ENCODE results near the gene XRN2.

The XRN2 gene

GRCh38 chr20:21303872-21304586 lies 898 bp downstream of the XRN2 start:
- H3K36me3 ChIP-seq (ENCODE audit: insufficient read depth, low read depth, low read length), result peaks cover 6% of the 10 kb centered on the region; the same call in 1 of the 2 replicates
- H3K27me3 ChIP-seq (ENCODE audit: insufficient read depth, low read length), result no peaks in the 10 kb centered on the region
- peak overlapping the region; percentile 53 for H3K27ac ChIP-seq (ENCODE audit: low read length)
- peak overlapping the region; percentile 89 for H3K9ac ChIP-seq (ENCODE audit: low read depth, low read length)
- H3K4me1 ChIP-seq (ENCODE audit: insufficient read depth, low read length), result peaks cover 11% of the 10 kb centered on the region; the same call in 1 of the 2 replicates
- H3K4me3 ChIP-seq (ENCODE audit: low read length), result peak overlapping the region; percentile 86
- H3K9me3 ChIP-seq (ENCODE audit: insufficient read depth, low read depth, low read length), result no peaks in the 10 kb centered on the region

GRCh38 chr20:21308340-21308739 lies 5.2 kb downstream of the XRN2 start:
- Histone ChIP-seq H3K27ac (ENCODE audit: low read length) (no peak overlapping the region), H3K9me3 (ENCODE audit: insufficient read depth, low read depth, low read length) (no peaks in the 10 kb centered on the region), H3K36me3 (ENCODE audit: insufficient read depth, low read depth, low read length) (peaks cover 19% of the 10 kb centered on the region; the same call in 1 of the 2 replicates), H3K9ac (ENCODE audit: low read depth, low read length) (no peak overlapping the region; the same call in 1 of the 2 replicates), H3K4me1 (ENCODE audit: insufficient read depth, low read length) (peaks cover 21% of the 10 kb centered on the region; the same call in 1 of the 2 replicates), H3K27me3 (ENCODE audit: insufficient read depth, low read length) (no peaks in the 10 kb centered on the region), H3K4me3 (ENCODE audit: low read length) (no peak overlapping the region)

DNA sequence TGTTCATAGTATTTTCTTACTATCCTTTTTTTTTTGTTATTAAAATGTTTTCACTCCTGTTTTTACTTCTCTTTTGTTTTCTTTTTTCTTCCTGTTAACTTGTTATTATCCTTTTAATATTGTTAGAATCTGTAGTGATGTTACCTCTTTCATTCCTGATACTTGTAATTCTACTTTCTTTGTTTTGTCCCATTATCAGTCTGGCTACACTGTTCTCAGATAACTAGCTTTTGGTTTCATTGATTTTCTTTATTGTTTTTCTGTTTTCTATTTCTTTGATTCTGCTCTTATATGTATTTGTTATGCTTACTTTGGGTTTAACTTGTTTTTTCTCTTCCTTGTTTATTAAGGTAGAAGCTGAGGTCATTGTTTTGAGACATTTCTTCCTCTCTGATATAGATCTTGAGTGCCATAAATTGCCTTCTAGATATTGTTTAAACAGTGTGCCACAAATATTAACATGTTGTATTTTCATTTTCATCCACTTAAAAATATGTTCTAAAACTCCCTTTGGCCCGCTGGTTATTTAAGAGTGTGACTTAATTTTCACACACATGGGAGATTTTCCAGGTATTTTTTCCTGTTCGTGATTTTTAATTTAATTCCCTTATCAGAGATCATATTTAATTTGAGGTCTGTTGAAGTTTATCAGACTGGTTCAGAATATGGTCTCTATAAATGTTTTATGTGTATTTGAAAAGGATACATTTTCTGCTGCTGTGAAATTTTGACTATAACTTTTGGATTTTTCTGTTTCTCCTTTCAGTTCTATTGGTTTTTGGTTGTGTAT lies 6.7 kb downstream of the XRN2 start:
- Histone ChIP-seq H3K27ac (ENCODE audit: low read length) (no peak overlapping the region), H3K27me3 (ENCODE audit: insufficient read depth, low read length) (no peaks in the 10 kb centered on the region), H3K9me3 (ENCODE audit: insufficient read depth, low read depth, low read length) (no peaks in the 10 kb centered on the region), H3K9ac (ENCODE audit: low read depth, low read length) (no peak overlapping the region; the same call in 1 of the 2 replicates), H3K36me3 (ENCODE audit: insufficient read depth, low read depth, low read length) (peaks cover 18% of the 10 kb centered on the region; the same call in 1 of the 2 replicates), H3K4me3 (ENCODE audit: low read length) (no peak overlapping the region), H3K4me1 (ENCODE audit: insufficient read depth, low read length) (peaks cover 15% of the 10 kb centered on the region; the same call in 1 of the 2 replicates)

DNA sequence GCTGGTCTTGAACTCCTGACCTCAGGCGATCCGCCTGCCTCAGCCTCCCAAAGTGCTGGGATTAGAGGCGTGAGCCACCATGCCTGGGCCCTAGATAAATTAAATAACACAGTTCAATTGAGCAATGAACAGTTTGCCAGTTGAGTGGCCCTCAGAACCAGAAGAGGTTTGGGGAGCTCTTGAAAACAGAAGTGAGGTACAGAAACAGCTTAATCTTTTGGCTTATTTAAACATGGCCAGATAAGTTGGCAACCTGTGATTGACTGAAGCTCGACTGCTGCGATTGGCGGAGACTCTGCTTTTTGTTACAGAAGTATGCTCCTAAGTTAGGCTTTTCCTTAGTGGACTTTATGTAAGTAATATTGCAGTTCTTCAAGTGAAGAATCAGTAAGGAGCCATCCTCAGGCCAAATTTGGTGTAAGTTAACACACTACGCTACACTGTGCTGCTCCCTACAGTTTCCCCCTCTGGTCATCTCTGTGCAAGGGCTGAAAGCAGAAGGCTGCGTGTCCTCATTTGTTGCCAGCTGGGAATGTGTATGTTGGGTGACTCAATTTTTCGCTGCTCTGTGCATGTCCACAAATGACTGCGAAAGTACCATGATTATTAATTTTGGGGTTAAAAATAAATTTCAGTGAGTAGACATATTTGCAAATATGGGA lies 9.8 kb downstream of the XRN2 start:
- H3K27ac ChIP-seq (ENCODE audit: low read length), result no peak overlapping the region
- no peak overlapping the region for H3K4me3 ChIP-seq (ENCODE audit: low read length)
- H3K36me3 ChIP-seq (ENCODE audit: insufficient read depth, low read depth, low read length), result peaks cover 13% of the 10 kb centered on the region; the same call in 1 of the 2 replicates
- H3K27me3 ChIP-seq (ENCODE audit: insufficient read depth, low read length), result no peaks in the 10 kb centered on the region
- H3K9ac ChIP-seq (ENCODE audit: low read depth, low read length), result no peak overlapping the region
- H3K9me3 ChIP-seq (ENCODE audit: insufficient read depth, low read depth, low read length), result no peaks in the 10 kb centered on the region
- H3K4me1 ChIP-seq (ENCODE audit: insufficient read depth, low read length), result peaks cover 15% of the 10 kb centered on the region; the same call in 1 of the 2 replicates

- H3K36me3 ChIP-seq (ENCODE audit: insufficient read depth, low read depth, low read length), result peaks cover 11% of the 10 kb centered on the region; the same call in 1 of the 2 replicates
- H3K9me3 ChIP-seq (ENCODE audit: insufficient read depth, low read depth, low read length), result no peaks in the 10 kb centered on the region
- H3K27me3 ChIP-seq (ENCODE audit: insufficient read depth, low read length), result no peaks in the 10 kb centered on the region
- H3K27ac ChIP-seq (ENCODE audit: low read length), result no peak overlapping the region
- H3K4me3 ChIP-seq (ENCODE audit: low read length), result no peak overlapping the region
- peaks cover under 1% of the 10 kb centered on the region; the same call in 1 of the 2 replicates for H3K4me1 ChIP-seq (ENCODE audit: insufficient read depth, low read length)
- no peak overlapping the region for H3K9ac ChIP-seq (ENCODE audit: low read depth, low read length)
Measured at GRCh38 chr20:21315138-21315537, 12.0 kb downstream of the XRN2 start.

DNA sequence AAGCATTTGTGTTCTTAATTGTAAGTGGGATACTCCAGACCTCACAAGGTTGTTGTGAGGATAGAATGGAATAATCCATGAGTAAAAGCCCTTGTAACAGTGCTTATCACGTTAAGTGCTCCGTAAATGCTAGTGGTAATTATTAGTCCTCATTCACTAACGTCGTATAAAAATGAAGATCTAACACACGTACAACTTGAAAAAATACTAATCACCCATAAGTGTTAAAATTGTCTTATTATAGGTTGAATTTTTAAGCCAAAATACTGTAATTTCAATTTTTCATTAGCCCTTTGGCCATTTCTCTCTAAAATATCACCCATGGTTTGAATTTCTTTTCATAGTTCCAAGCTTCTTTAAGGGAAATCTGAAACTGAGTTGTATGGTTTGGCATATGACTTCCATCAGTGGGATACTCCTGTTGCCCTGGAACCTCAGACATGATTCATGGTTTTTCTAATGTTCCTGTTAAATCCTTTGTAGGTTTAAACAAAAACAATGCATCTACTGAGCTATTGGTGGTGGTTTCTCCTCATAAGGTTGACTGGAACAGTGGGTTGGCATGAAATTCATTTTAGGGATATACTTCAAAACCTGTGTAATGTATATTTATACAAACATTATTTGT lies 19.1 kb downstream of the XRN2 start:
- Histone ChIP-seq H3K4me3 (ENCODE audit: low read length) (no peak overlapping the region), H3K4me1 (ENCODE audit: insufficient read depth, low read length) (peaks cover 23% of the 10 kb centered on the region), H3K27me3 (ENCODE audit: insufficient read depth, low read length) (no peaks in the 10 kb centered on the region), H3K9me3 (ENCODE audit: insufficient read depth, low read depth, low read length) (no peaks in the 10 kb centered on the region), H3K36me3 (ENCODE audit: insufficient read depth, low read depth, low read length) (peaks cover 12% of the 10 kb centered on the region; the same call in 1 of the 2 replicates), H3K9ac (ENCODE audit: low read depth, low read length) (no peak overlapping the region), H3K27ac (ENCODE audit: low read length) (no peak overlapping the region)

DNA sequence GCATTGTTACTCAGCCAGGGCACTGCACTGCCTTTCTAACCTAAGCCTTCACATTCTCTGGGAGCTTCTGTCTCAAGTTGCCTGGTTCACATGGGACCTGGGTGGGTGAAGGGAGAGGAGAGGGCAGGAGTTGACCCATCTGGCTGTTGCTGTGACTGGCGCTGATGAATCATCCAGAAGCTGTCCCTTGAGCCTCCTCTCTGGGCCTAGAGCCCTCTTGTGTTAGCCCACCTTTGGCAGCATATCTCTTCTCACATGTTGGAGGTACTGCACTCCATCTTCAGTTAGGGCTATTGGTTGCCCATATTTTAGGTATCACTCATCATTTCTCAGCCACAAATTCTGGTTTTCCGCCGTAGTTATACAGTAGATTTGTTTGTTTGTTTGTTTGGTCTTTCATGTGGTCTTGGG lies 19.8 kb downstream of the XRN2 start:
- H3K27ac ChIP-seq (ENCODE audit: low read length), result no peak overlapping the region

DNA sequence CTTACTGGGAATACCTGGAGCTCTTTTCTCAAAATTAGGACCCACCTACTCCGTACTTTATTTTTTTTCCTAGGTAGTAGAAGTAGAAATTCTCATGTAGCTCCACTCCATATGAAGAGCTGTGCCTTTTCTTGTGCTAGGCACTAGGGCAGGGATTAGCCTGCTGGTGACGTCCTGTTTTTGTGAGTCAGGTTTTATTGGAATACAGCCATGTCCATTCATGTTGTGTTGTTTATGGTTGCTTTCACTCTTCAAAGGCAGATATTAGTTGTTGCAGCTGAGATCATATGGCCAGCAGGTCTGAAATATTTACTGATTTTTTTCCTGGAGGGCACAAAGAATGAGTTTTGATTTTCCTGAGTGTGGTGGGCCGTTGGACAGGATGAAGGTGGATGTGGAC lies 20.5 kb downstream of the XRN2 start:
- H3K27ac ChIP-seq (ENCODE audit: low read length), result no peak overlapping the region

More for the DNA sequence above, 19.8 kb downstream of the XRN2 start:
- no peak overlapping the region for H3K9ac ChIP-seq (ENCODE audit: low read depth, low read length)
- H3K36me3 ChIP-seq (ENCODE audit: insufficient read depth, low read depth, low read length), result peaks cover 19% of the 10 kb centered on the region
- H3K4me3 ChIP-seq (ENCODE audit: low read length), result no peak overlapping the region
- peaks cover 23% of the 10 kb centered on the region for H3K4me1 ChIP-seq (ENCODE audit: insufficient read depth, low read length)
- H3K27me3 ChIP-seq (ENCODE audit: insufficient read depth, low read length), result no peaks in the 10 kb centered on the region
- H3K9me3 ChIP-seq (ENCODE audit: insufficient read depth, low read depth, low read length), result no peaks in the 10 kb centered on the region

GRCh38 chr20:21324126-21324525 lies 21.0 kb downstream of the XRN2 start:
- Histone ChIP-seq H3K27ac (ENCODE audit: low read length) (no peak overlapping the region), H3K9ac (ENCODE audit: low read depth, low read length) (no peak overlapping the region), H3K4me1 (ENCODE audit: insufficient read depth, low read length) (peaks cover 23% of the 10 kb centered on the region), H3K36me3 (ENCODE audit: insufficient read depth, low read depth, low read length) (peaks cover 30% of the 10 kb centered on the region), H3K27me3 (ENCODE audit: insufficient read depth, low read length) (no peaks in the 10 kb centered on the region), H3K9me3 (ENCODE audit: insufficient read depth, low read depth, low read length) (no peaks in the 10 kb centered on the region), H3K4me3 (ENCODE audit: low read length) (no peak overlapping the region)

More for the DNA sequence above, 20.5 kb downstream of the XRN2 start:
- Histone ChIP-seq H3K36me3 (ENCODE audit: insufficient read depth, low read depth, low read length) (peaks cover 26% of the 10 kb centered on the region), H3K4me3 (ENCODE audit: low read length) (no peak overlapping the region), H3K9me3 (ENCODE audit: insufficient read depth, low read depth, low read length) (no peaks in the 10 kb centered on the region), H3K4me1 (ENCODE audit: insufficient read depth, low read length) (peaks cover 23% of the 10 kb centered on the region), H3K9ac (ENCODE audit: low read depth, low read length) (no peak overlapping the region), H3K27me3 (ENCODE audit: insufficient read depth, low read length) (no peaks in the 10 kb centered on the region)

DNA sequence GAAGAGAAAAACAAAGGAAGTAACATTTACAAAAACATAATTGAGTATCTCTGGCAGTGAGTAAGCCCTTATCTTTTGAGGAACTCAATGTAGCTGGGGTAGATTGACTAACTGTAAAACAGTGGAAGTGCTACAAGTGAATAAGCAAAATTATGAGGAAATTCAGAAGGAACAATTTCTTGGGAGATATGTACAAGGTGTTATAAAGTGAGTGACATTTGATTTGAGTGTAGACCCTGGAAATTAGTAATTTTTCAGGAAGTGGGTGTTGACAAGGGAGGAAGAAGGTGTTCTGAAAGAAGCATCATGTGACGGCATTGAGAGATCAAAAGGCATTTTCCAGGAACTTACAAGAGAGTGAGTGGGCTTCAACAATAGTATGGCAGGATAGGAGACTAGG lies 22.2 kb downstream of the XRN2 start:
- Histone ChIP-seq H3K27ac (ENCODE audit: low read length) (no peak overlapping the region), H3K9ac (ENCODE audit: low read depth, low read length) (no peak overlapping the region), H3K4me1 (ENCODE audit: insufficient read depth, low read length) (peaks cover 23% of the 10 kb centered on the region), H3K36me3 (ENCODE audit: insufficient read depth, low read depth, low read length) (peaks cover 37% of the 10 kb centered on the region), H3K27me3 (ENCODE audit: insufficient read depth, low read length) (no peaks in the 10 kb centered on the region), H3K9me3 (ENCODE audit: insufficient read depth, low read depth, low read length) (no peaks in the 10 kb centered on the region), H3K4me3 (ENCODE audit: low read length) (no peak overlapping the region)

DNA sequence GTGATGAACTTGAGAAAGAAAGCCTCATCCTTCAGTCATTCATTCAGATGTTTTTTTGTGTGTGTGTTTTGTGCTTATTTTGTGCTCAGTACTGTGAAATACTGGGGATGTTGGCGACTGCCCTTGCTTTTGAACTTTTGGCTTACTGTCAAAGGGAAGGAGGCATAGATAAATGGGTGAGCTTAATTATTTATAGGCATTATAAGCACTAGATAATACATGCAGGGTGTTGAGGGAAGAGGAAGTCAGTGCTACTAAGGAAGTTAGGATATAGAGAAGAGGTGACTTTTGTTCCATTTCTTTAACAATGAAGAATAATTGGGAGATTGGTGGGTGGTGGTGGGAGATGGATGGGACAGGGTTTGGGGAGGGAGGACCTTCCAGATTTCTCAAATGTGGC lies 23.6 kb downstream of the XRN2 start:
- Histone ChIP-seq H3K4me1 (ENCODE audit: insufficient read depth, low read length) (peaks cover 23% of the 10 kb centered on the region), H3K36me3 (ENCODE audit: insufficient read depth, low read depth, low read length) (peaks cover 49% of the 10 kb centered on the region), H3K27me3 (ENCODE audit: insufficient read depth, low read length) (no peaks in the 10 kb centered on the region), H3K9ac (ENCODE audit: low read depth, low read length) (no peak overlapping the region), H3K4me3 (ENCODE audit: low read length) (no peak overlapping the region), H3K27ac (ENCODE audit: low read length) (no peak overlapping the region), H3K9me3 (ENCODE audit: insufficient read depth, low read depth, low read length) (no peaks in the 10 kb centered on the region)
